SJSA1 (cell line): ENCODE results near the gene PLEKHA6. TPM values are rescaled to one million over a fixed set of nuclear protein-coding genes. Genes with fewer than 3 reads are reported as not detected.
A peak's percentile ranks its signal among the peaks of the same experiment; 100 is the strongest.

ENCODE experiments used
- DNase-seq, 2 experiments: peaks; one replicate each; pipeline ENCODE4 v3.0.0-alpha.2; 2015 to 2020; ENCODE audit warnings: low spot score in 2 of 2, low read depth in 1 of 2
- H3K27ac ChIP-seq: fragments of 250-450 bp; sonication (Bioruptor Pico); 2 replicates; pipeline ENCODE4 v1.5.1; 2020; ENCODE audit warnings: mild to moderate bottlenecking, moderate library complexity
- H3K27me3 ChIP-seq: fragments of 250-450 bp; sonication (Bioruptor Pico); replicated peaks from 2 replicates; pipeline ENCODE4 v1.5.1; 2020; ENCODE audit warnings: mild to moderate bottlenecking, moderate library complexity
- H3K36me3 ChIP-seq: fragments of 250-450 bp; sonication (Bioruptor Pico); 2 replicates; pipeline ENCODE4 v1.5.1; 2020; ENCODE audit warnings: mild to moderate bottlenecking
- H3K4me1 ChIP-seq: fragments of 250-450 bp; sonication (Bioruptor Pico); replicated peaks from 2 replicates; pipeline ENCODE4 v1.6.1; 2021; ENCODE audit warnings: mild to moderate bottlenecking
- H3K4me3 ChIP-seq: fragments of 250-450 bp; sonication (Bioruptor Pico); 2 replicates; pipeline ENCODE4 v1.5.1; 2020; ENCODE audit warnings: mild to moderate bottlenecking
- H3K9me3 ChIP-seq: fragments of 250-450 bp; sonication (Bioruptor Pico); replicated peaks from 2 replicates; pipeline ENCODE4 v1.5.1; 2020; ENCODE audit warnings: mild to moderate bottlenecking
- total RNA-seq: library from RNA; depleted of rRNA; stranded (reverse); fragments of >200 nt; shearing (Covaris generic); gene quantifications from 2 replicates; pipeline ENCODE4 v1.2.3, GENCODE V29; 2014

PLEKHA6 gene
- total RNA-seq, 1 experiment from 2014 or later = 0.76 TPM

DNA sequence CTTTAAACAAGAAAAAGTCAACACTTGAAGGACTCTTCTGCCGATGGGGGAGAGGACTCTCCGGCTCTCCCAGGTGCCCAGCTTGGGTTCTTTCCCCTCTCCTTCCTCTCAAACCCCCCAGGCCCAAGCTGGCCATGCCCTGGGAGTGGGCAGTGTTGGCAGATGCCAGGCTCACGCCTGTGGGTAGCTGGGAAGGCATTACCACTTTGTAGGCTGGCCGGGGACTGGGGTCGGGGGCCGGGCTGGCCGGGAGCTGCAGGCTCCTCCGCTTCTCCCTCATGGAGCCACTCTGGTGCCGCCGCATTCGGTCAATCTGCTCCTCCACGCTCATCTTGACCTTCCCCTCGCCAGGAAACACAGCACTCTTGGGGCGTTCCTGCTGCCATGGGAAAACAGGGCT, 129.5 kb downstream of the PLEKHA6 start:
- Histone ChIP-seq H3K9me3 (no peaks in the 10 kb centered on the region), H3K4me1 (peaks cover 14% of the 10 kb centered on the region), H3K27me3 (no peaks in the 10 kb centered on the region), H3K27ac (no peak overlapping the region), H3K4me3 (no peak overlapping the region), H3K36me3 (no peaks in the 10 kb centered on the region)
- DNase-seq = no peak

GRCh38 chr1:204228896-204229295, 130.8 kb downstream of the PLEKHA6 start:
- H3K4me1 ChIP-seq = peaks cover 25% of the 10 kb centered on the region
- no peak for DNase-seq

GRCh38 chr1:204227996-204228785, 131.5 kb downstream of the PLEKHA6 start:
- no peak overlapping the region for H3K4me3 ChIP-seq
- H3K4me1 ChIP-seq = peaks cover 25% of the 10 kb centered on the region
- no peaks in the 10 kb centered on the region for H3K27me3 ChIP-seq
- DNase-seq = no peak
- no peak overlapping the region for H3K27ac ChIP-seq
- H3K9me3 ChIP-seq = no peaks in the 10 kb centered on the region
- no peaks in the 10 kb centered on the region for H3K36me3 ChIP-seq

More at GRCh38 chr1:204228896-204229295, 130.8 kb downstream of the PLEKHA6 start:
- no peaks in the 10 kb centered on the region for H3K36me3 ChIP-seq
- H3K27me3 ChIP-seq = no peaks in the 10 kb centered on the region
- no peaks in the 10 kb centered on the region for H3K9me3 ChIP-seq
- no peak overlapping the region for H3K27ac ChIP-seq
- H3K4me3 ChIP-seq = no peak overlapping the region

DNA sequence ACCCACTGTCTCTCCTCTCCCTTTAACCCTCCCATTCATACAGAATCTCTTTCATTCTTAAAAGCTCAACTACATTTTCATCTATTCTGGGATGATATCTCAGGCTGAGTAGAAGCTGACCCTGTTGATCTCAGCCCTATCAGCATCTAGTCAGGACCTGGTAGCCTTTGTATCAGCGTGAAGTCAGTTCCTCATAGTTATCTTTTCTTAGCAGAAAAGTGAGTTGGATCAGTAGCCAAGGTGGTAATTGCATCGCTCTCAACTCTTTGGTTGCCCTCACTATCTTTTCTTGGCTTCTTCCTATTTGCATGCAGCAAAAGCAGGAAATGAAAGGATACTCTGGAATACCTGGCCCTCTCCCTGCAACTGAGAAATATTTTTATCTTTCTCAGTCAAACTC, 132.4 kb downstream of the PLEKHA6 start:
- Histone ChIP-seq H3K27ac (no peak overlapping the region), H3K36me3 (no peaks in the 10 kb centered on the region), H3K9me3 (no peaks in the 10 kb centered on the region), H3K4me1 (peaks cover 25% of the 10 kb centered on the region), H3K27me3 (no peaks in the 10 kb centered on the region), H3K4me3 (no peak overlapping the region)
- no peak for DNase-seq

- H3K27ac ChIP-seq = peak overlapping the region; percentile 44
Observed at GRCh38 chr1:204225841-204226735, 133.6 kb downstream of the PLEKHA6 start.

DNA sequence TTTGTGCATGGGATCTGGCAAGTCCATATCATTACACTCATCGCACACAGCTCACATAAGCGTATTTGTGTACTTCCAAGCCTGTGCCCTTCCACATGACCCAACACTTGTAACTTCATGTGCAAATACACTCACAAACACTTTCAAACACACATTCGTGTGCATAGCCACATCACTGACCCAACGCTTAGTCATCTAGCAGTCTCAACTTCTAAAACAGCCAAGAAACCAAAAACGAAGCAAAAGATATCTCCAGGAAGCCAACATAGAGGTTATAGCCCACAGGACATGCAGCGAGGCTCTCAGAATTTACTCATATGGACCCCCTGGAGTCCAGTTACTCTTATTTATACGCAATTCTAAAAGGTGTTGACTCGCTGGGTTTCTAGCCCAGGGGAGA, 135.1 kb downstream of the PLEKHA6 start:
- H3K36me3 ChIP-seq = no peaks in the 10 kb centered on the region
- no peaks in the 10 kb centered on the region for H3K9me3 ChIP-seq
- H3K4me3 ChIP-seq = no peak overlapping the region
- H3K4me1 ChIP-seq = peaks cover 25% of the 10 kb centered on the region
- H3K27me3 ChIP-seq = no peaks in the 10 kb centered on the region
- peak in 1 of 2 experiments; percentile 21 for DNase-seq
- H3K27ac ChIP-seq = no peak overlapping the region; the same call in 1 of the 2 replicates

More at GRCh38 chr1:204225841-204226735, 133.6 kb downstream of the PLEKHA6 start:
- Histone ChIP-seq H3K27me3 (no peaks in the 10 kb centered on the region), H3K4me1 (peaks cover 25% of the 10 kb centered on the region), H3K4me3 (no peak overlapping the region), H3K36me3 (no peaks in the 10 kb centered on the region), H3K9me3 (no peaks in the 10 kb centered on the region)
- peak; percentile 73 to 83 for DNase-seq

GRCh38 chr1:204223129-204223860, 136.4 kb downstream of the PLEKHA6 start:
- H3K27ac ChIP-seq = no peak overlapping the region
- no peak for DNase-seq
- H3K4me3 ChIP-seq = no peak overlapping the region
- H3K4me1 ChIP-seq = peaks cover 25% of the 10 kb centered on the region
- no peaks in the 10 kb centered on the region for H3K36me3 ChIP-seq
- H3K27me3 ChIP-seq = no peaks in the 10 kb centered on the region
- H3K9me3 ChIP-seq = no peaks in the 10 kb centered on the region

GRCh38 chr1:204222764-204223055, 137.0 kb downstream of the PLEKHA6 start:
- Histone ChIP-seq H3K9me3 (no peaks in the 10 kb centered on the region), H3K4me1 (peaks cover 25% of the 10 kb centered on the region), H3K27ac (no peak overlapping the region), H3K4me3 (no peak overlapping the region), H3K36me3 (no peaks in the 10 kb centered on the region), H3K27me3 (no peaks in the 10 kb centered on the region)
- DNase-seq = no peak

- no peaks in the 10 kb centered on the region for H3K9me3 ChIP-seq
- no peak overlapping the region for H3K4me3 ChIP-seq
- H3K4me1 ChIP-seq = peaks cover 25% of the 10 kb centered on the region
- DNase-seq = no peak
- H3K27ac ChIP-seq = no peak overlapping the region
- no peaks in the 10 kb centered on the region for H3K36me3 ChIP-seq
- H3K27me3 ChIP-seq = no peaks in the 10 kb centered on the region
Observed at GRCh38 chr1:204222006-204222763, 137.5 kb downstream of the PLEKHA6 start.

- H3K4me1 ChIP-seq = peaks cover 21% of the 10 kb centered on the region
- DNase-seq = no peak
- H3K9me3 ChIP-seq = no peaks in the 10 kb centered on the region
- H3K4me3 ChIP-seq = no peak overlapping the region
- H3K27ac ChIP-seq = no peak overlapping the region
- H3K36me3 ChIP-seq = no peaks in the 10 kb centered on the region
- H3K27me3 ChIP-seq = peaks cover 1% of the 10 kb centered on the region; the same call in 1 of the 2 replicates
Observed at GRCh38 chr1:204221271-204221670, 138.5 kb downstream of the PLEKHA6 start.

GRCh38 chr1:204219971-204220616, 139.6 kb downstream of the PLEKHA6 start:
- DNase-seq = no peak
- Histone ChIP-seq H3K4me3 (no peak overlapping the region), H3K36me3 (no peaks in the 10 kb centered on the region), H3K27ac (no peak overlapping the region), H3K27me3 (peaks cover 5% of the 10 kb centered on the region), H3K4me1 (peaks cover 10% of the 10 kb centered on the region), H3K9me3 (no peaks in the 10 kb centered on the region)

DNA sequence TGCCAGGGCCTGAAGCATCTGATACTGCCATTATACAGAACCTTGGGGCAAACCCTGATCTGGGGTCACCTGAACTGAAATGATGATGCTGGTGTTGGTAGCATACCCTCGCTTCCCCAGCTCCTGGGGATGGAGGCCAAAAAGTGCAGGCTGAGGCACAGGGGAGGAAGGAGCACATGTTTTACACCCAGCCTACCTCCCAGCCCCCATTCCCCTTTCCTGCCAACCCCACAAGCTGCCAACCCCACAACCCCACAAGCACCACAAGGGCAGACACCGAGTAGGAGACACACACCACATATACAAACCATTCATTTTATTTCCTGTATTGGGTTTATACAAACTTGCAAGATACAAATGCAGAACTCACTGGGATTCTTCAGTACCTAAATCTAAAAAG, 141.2 kb downstream of the PLEKHA6 start:
- Histone ChIP-seq H3K27ac (no peak overlapping the region), H3K27me3 (peaks cover 5% of the 10 kb centered on the region), H3K9me3 (no peaks in the 10 kb centered on the region), H3K4me1 (no peaks in the 10 kb centered on the region), H3K4me3 (no peak overlapping the region), H3K36me3 (no peaks in the 10 kb centered on the region)
- no peak for DNase-seq

- Histone ChIP-seq H3K36me3 (no peaks in the 10 kb centered on the region), H3K4me3 (no peak overlapping the region), H3K9me3 (no peaks in the 10 kb centered on the region), H3K4me1 (no peaks in the 10 kb centered on the region), H3K27me3 (peaks cover 5% of the 10 kb centered on the region), H3K27ac (no peak overlapping the region)
- DNase-seq = no peak
Observed at GRCh38 chr1:204217648-204218000, 142.1 kb downstream of the PLEKHA6 start.
